ENCODE results near the gene CFAP73.
"Not testable (repeated sequence)": the region's sequence is repeated elsewhere in the genome, so short reads cannot be mapped to it uniquely, and the experiment has no call there.

Gene CFAP73

DNA sequence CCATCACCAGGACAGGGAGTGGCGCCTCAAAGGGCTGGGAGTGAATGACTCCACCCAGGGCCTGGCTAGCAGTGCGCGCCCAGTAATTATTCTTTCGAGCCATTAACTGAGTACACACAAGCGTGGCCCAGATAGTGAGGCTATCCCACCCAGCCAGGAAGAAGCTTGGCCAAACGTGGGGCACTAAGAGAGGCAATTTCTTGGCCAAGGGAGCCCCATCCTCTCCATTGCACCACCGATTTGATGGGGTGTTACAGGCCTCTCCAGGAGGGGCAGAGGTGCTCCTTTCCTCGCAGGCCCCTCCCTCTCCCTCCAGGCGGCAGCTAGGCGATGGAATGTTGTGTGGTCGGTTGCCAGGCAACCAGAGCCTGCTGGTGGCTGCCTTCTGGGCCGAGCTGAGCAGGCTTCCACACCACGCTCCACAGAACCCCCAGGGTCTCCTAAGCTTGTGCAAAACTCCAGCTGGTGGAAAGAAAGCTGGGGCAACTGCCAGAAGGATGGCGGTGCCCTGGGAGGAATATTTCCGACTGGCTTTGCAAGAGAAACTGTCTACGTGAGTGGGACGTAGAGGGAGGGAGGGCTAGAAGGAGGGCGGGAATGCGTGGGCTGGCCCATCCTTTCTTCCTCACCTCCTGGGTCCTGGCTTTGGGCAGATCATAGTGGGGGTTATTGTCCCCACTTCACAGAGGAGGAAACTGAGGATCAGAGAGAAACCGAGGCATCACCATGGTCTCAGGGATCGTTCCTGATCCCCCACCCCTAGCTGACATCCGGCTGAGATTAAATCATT, at the start of gene CFAP73:
CFAP73 (plus strand) TSS at position 364 of the 790 bp plus-strand sequence; CDS start at position 498, 134 bp downstream.
- no peak for FAIRE-seq

- FAIRE-seq, result no peak
Observed at GRCh38 chr12:113099764-113100163, 49.8 kb upstream of the CFAP73 start.

GRCh38 chr12:113101751-113102150, 47.8 kb upstream of the CFAP73 start:
- no peak for FAIRE-seq

- peak; percentile 65 for FAIRE-seq
Observed at GRCh38 chr12:113102811-113103210, 46.7 kb upstream of the CFAP73 start.

DNA sequence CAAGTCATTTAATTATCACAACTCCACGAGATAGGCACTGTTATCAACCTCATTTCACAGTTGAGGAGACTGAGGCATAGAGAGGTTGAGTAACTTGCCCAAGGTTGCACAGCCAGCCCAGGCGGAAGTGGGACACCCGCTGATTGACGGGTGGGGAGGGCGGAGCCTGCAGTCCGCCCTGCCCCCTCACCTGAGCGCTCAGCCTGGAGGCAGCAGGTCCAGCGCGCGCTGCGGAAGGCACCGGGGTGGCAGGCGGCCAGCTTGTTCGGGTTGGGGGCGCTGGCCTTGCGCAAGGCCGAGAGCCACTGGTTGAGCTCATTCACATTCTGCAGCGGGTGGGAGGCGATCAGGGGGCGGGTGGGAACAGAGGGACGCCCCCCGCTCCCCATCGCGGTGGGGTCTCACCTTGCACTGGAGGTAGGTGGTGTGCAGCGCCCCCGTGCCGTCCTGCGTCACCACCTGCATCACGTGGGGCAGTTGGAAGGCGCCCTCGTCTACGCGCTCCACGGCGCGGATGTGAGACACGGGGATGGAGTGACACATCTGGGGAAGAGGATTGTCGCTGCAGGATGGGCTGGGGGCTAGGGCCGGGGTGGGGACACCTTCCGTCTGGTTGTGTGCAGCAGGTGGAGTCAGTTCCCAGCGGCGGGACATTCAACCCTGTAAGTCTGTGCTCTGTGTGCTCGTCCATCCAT, 45.6 kb upstream of the CFAP73 start:
- FAIRE-seq, result no peak

DNA sequence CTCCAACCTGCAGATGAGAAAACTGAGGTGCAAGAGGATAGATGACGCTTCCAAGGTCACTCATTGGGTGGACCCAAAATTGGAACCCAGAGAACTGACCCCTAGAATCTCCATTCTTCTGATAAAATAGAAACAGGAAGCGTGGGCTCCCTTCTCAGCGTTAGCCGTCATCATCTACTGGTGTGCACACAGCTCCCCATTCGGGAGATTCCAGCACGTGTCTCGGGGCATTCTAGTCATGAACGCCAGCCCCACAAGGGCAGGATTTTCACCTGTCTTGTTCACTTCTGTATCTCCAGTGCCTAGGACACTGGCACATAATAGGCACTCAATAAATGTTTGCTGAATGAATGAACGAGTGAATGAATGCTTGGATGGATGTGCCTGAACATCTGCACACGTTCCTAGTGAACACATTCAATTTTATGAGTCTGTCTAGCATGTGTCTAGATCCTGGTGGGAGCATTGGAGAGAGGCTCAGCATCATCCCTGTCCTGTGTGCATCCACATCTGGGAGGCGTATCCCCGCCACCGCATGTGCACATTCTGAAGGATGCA, 44.5 kb upstream of the CFAP73 start:
- no peak for FAIRE-seq

- FAIRE-seq, result no peak
Observed at GRCh38 chr12:113105606-113106271, 43.8 kb upstream of the CFAP73 start.

- FAIRE-seq, result no peak
Observed at GRCh38 chr12:113106361-113106760, 43.2 kb upstream of the CFAP73 start.

GRCh38 chr12:113108308-113108707, 41.2 kb upstream of the CFAP73 start:
- no peak for FAIRE-seq

DNA sequence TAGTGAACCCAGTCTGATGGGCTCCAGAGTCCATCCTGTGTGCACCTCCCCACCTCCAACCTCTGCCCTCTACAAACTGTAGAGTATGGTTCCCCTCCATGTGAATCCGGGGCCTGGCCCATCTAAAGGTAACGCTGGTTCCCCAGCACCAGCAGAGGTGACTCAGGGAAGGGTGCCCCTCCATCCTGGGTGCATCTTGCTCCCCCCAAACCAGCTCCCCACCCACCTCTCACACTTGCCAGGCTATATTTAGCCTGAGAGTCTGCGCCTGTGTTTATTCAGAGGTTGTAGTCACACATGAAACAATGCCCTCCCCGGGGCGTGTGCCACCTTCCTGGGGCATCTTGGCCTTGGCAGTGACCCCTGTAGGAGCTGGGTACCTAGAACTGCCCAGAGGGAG, 40.2 kb upstream of the CFAP73 start:
- FAIRE-seq, result no peak

DNA sequence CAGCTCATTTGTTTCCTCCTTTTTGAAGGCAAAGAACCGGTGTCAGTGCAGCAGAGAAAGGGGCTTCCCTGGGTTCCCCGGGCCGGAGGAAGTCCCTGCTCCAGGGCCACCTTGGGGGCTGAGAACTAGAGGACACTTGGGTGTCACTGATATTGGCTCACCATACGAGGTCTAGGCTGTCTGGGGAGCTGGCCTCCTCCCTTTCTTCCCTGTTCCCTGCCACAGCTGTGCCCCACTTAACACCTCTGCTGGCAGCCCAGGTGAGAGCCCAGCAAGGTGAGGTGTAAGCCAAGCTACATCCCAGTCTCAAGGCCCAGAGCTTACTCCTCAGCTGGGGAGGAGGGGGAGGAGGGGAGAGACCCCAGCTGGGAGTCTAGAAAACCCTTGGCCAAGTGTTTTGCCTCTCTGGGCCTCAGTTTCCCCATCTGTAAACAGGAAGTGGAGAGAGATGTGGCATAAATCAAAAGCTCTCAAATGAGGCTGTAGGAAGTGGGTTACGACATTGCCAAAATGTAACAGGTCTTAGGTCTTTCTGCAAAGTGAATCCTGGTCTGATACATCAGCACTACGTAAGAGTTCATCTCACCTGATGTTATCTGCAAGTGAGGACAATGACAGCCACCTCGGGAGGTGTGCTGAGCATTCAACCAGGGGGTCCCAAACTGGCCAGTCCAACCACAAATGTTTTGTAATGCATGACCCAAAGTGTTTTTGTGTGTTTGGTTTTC, 39.5 kb upstream of the CFAP73 start:
- no peak for FAIRE-seq

DNA sequence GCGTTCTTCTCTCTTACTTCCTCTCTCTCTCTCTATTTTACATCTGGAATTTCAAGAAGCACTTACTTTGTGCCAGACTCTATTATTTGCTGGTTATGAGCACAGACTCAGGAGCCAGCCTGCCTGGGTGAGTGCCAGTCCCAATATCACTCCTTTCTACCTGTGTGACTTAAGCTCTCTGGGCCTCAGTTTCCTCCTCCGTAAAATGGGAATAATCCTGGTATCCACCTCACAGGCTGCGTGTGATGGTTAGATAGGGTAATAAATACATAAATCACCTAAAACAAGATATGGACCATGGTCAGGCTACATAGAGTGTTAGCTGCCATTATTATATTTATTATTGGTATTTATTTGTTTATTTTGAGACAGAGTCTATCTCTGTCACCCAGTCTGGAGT, 38.3 kb upstream of the CFAP73 start:
- FAIRE-seq, result no peak

DNA sequence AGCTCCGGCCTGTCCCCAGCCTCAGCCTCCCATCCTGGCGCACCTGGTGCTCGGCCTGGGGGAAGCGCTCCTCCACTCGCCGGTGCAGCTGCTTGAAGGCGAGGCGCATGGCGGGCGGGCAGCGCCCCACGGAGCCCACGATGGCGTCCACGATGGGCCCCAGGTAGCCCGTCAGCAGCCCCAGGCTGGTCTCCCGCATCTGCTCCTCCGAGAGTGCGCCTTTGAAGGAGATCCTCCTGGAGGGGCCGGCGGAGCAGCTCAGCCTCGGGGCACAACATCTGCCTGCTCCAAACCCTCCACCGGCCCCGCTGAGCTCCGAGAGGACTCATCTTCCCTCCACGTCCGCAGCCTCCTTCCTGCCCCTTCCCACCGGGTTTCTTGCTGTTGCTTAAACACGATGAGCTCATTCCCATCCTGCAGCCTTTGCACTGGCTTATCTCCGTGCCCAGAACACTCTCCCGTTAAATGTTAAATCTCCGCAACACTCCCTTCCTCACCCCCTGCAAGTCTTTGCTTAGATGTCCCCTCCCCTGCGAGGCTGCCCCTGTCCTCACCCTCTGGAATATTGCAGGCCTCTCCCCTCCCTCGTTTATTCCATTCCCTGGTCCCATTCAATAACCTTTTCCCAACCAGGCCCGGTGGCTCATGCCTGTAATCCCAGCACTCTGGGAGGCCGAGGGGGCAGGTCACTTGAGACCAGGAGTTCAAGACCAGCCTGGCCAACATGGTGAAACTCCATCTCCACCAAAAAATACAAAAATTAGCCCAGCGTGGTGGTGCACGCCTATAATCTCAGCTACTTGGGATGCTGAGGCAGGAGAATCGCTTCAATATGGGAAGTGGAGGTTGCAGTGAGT, 37.3 kb upstream of the CFAP73 start:
- no peak for FAIRE-seq

GRCh38 chr12:113113397-113113796, 36.1 kb upstream of the CFAP73 start:
- no peak for FAIRE-seq

DNA sequence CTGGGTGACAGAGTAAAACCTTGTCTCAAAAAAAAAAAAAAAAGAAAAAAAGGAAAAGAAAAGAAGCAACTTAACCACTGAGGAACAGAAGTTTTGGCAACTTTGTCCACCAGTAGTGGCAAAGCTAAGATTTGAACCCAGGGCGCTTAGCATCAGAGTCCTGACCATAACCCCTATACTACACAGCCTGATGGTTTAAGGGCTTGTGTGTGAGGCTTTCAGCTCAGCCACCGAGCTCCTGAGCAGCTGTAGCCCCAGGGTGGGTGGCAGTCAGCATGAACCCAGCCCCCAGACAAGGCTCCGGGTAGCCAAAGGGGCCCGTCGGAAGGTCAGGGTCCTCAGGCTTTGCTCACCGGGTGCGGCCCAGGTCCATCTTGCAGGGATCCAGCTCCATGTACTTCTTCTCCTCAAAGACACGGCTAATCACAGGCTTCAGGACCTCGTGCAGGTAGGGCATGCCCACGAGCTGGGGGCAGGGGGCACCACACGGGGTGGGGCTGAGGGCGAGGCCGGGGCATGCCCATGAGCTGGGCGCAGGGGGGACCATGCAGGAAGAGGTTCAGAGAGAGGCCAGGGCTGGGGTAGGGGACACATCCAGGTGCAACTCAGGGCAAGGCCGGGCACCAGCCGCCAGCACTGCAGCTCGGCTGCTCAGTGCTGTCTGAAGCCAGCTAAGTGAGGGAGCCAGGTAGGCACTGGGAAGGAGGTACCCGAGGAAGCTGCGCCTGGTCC, 34.9 kb upstream of the CFAP73 start:
- FAIRE-seq, result no peak

DNA sequence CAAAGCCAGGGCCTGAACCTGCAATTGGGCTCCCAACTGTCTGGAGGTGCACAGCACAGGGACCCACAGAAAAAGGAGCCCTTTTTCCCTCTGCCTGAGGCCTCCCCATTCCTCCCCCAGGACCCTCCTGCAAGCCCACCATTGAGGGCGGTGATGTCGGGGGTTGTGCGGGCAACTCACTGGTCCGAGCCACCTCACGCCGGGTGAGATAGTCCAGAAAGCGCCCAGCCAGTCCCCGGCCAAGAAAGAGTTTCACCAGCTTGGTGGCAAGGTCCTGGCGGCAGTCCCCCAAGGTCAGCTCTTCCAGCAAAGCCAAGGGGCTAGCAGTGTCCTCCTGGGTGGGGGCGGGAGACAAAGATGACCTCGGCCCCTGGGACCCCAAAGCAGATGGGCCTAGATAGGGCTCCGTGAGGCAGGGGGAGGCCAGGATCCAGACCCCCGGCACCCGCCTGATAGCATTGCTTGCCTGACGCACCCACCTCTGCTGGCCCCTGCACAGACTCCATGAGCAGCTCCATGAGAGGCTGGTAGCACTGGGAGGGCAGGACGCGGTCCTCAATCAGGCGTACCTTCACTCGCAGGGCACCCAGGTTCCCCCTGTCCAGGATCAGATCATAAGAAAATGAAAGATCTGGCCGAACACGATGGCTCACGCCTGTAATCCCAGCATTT, 33.9 kb upstream of the CFAP73 start:
- FAIRE-seq, result no peak

DNA sequence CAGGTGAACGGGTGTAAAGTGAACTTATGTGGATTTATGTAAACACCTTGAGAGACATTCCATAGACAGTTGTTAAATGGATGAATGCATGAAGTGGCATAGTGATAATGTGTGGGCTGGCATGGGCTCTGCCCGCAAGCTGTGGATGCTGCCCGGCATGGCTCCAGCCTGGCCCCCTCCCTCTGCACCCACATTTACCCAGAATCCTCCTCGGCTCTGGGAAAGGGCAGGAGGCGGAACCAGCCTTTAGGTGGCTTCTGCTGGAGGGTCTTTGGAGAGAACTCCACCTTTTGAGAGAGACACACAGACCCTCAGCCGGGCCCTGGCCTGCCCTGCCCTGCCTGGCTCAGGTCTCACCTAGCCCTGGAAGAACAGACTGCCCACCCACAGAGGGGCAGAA, 32.6 kb upstream of the CFAP73 start:
- FAIRE-seq, result no peak

DNA sequence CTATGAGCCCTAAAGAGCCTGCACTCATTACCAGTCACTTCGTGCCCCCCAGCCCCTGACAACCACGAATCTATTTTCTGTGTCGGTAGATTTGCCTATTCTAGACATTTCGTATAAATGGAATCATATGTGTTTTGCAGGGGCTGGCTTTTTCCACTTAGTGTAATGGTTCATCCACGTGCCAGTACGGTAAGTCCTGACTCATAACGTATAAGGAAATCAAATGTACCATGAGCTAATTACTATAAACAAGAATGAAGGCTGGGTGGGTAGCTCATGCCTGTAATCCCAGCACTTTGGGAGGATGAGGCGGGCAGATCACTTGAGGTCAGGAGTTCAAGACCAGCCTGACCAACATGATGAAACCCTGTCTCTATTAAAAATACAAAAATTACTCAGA, 31.8 kb upstream of the CFAP73 start:
- not testable (repeated sequence) for FAIRE-seq

GRCh38 chr12:113118142-113118541, 31.4 kb upstream of the CFAP73 start:
- no peak for FAIRE-seq

DNA sequence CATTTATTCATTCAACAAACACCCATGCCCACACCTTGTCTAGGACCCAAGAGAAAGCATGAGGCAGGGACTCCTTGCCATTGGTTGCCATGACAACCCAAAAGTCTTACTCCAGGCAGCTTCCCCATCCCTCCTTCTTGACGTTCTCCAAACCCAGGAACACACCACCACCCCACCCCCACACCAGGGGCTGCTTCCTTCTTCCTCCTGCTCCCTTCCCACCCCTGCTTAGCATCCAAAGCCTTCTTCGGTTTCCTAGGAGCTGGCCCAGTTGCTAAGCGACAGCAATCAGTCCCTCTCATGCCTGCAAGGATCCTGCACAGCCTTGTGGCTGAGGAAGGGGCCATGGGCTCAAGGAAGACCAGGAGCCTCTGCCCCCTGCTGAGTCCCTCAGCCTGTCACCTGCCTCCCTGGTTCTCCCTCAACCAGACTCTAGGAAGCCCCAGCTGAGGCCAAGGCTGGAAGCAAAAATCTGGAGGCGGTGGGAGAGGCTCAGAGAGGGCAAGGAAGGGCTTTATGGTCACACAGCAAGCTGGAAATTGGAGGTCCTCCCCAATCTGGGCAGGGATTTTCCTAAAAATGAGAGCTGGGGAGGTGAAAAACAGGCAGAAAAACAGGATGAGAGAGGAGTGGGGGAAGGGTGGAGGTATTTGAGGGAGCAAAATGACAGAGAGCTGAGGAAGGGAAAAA, 29.4 kb upstream of the CFAP73 start:
- no peak for FAIRE-seq
